ENCODE results near the gene STYXL2.

The STYXL2 gene

DNA sequence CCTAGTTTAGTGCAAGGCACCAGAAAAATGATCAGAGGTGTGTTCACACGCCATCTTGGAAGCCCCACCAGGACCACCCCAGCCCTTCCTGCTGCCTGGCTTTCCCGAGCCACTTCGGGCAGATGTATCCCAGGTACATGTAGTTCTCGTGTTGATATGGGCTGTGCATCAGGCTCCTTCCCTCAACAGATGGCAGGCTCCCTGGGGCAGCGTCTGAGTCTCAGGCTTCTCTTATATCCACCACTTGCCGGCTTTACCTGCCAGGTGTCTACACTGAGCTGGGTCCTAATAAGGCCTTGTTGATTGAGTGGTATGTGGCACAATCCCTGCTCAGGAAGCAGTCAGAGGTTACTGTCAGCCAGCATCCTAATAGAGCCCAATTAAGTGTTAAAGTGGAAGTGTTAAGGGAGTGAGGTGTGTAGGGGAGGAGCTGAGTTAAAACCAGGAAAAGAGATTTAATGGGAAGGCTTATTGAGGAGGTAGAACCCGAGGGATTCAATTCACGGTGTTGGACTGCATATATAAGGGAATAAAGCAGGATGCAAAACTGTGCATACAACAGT is 12.2 kb upstream of the STYXL2 start:
- no peak for DNase-seq (ENCODE audit: low read depth)

- DNase-seq (ENCODE audit: low read depth), result no peak
Measured at GRCh38 chr1:167082511-167083027, 11.3 kb upstream of the STYXL2 start.

DNA sequence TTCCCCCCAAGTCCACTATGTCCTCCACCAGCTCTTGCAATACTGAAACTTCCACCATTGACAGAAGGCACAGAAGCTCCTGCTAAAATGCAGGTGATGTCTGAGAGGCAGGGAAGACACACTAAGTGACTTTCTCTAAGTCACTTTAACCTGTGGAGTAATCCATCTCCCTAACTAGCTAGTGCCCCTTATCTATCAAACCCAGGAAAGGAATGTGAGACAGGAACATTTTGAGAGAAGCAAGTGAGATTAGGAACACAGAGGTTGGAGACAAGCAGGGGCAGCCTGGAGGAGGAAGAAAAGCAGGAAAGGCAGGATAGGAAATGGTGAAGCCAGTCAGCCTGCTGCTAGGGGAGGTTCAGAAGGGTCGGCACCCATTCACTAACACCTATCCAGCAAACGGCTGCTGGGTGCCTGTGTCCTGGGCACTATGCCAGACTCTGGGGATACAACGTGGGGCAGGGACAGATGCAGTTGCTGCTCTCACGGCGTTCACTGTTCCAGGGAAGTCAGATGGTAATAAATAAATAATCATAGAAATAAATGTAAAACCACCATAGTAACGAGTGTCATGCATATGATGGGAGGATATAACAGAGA is 10.7 kb upstream of the STYXL2 start:
- DNase-seq (ENCODE audit: low read depth), result no peak

DNA sequence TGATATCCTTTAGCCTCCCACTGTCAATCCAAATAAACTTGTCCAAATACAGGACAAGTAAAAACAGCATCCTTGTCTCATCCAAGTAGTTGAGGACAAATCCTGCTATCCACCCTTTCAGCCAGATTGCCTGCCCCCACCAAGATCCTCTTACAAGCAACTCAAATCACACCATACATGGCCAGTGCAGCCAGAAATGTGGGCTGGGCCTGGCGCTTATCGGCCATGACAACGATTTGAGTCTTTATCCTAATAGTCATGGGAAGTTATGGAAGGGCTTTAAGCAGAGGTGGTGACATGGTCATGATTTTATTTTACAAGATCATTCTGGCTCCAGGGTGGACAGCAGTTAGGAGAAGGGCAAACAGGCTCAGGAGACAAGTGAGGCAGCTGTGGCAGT is 10.0 kb upstream of the STYXL2 start:
- no peak for DNase-seq (ENCODE audit: low read depth)

- no peak for DNase-seq (ENCODE audit: low read depth)
Measured at GRCh38 chr1:167084757-167085156, 9.1 kb upstream of the STYXL2 start.

GRCh38 chr1:167086033-167086432 is 7.8 kb upstream of the STYXL2 start:
- no peak for DNase-seq (ENCODE audit: low read depth)

DNA sequence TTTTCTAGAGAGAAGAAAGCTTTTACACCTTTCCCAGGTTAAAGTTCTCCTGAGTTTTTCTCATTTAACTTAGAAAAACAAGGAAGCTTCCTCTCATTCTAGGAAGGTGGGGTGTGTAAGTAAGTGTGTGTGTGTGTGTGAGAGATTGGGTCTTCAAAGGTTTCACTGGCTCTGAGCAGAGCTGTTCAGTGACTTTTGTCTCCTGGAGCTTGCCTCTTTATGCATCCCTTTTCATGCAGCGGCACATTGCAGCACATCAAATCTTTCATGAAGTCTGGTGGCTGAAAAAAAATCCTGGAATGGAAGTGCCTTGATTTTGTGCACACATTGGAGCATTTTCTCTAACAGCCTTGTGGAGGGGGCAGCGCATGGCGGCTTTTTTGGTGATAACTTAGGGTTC is 7.1 kb upstream of the STYXL2 start:
- no peak for DNase-seq (ENCODE audit: low read depth)

- DNase-seq (ENCODE audit: low read depth), result no peak
Measured at GRCh38 chr1:167088746-167089417, 5.0 kb upstream of the STYXL2 start.

GRCh38 chr1:167089939-167090313 is 3.9 kb upstream of the STYXL2 start:
- no peak for DNase-seq (ENCODE audit: low read depth)

DNA sequence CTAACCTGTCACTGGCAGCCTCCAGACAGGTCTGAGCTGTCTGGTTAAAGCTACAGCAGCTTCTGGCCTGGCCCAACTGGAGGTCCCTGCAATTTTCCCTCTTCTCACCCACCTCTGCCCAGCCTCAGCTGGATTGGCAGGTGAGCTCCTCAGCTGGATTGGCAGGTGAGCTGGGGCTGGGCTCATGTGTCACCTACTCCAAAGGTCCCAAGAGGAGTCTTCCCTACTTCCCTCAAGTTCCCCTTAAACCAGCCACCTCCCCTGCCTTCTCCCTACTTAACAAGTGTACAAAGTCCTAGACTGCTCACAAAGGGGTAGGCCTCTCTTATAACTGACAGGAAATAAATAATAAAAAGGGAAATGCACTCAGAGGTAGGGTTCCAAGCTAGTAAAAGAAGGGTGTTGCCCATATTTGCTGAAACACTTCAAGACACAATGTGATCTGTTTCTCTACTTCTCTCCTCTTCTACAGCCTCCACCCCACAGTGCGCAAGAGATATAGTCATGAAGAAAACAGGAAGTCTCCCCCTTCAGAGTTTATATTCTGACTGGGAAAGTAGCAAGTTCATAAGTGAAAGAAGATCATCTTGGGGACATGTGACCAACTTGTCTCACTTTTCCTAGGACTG is 3.4 kb upstream of the STYXL2 start, which contains the start of gene GPA33:
Gene GPA33, minus strand, starts transcription at position 64 of the 629 bp plus-strand sequence. CDS start 90 bp downstream, outside the sequence.
- DNase-seq (ENCODE audit: low read depth), result no peak

DNA sequence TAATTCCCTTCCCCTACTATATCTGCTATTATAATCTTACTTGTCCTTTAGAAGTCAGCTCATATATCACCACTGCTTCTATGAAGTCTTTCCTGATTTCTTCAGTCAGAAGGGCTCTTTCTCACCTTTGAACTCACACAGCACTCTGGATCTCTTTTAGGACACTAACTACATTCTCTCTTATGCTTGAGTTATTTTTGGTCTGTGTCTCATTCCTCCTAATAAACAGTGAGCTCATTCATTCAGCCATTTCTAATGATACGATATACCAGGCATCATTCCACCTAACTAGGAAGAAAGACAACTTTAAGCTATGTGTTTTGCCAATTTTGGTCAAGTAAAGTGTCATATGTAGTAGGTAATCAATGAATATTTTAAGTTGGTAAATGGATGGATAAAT is 1.2 kb upstream of the STYXL2 start:
- no peak for DNase-seq (ENCODE audit: low read depth)

GRCh38 chr1:167094690-167095089 is 815 bp downstream of the STYXL2 start:
- DNase-seq (ENCODE audit: low read depth), result no peak

DNA sequence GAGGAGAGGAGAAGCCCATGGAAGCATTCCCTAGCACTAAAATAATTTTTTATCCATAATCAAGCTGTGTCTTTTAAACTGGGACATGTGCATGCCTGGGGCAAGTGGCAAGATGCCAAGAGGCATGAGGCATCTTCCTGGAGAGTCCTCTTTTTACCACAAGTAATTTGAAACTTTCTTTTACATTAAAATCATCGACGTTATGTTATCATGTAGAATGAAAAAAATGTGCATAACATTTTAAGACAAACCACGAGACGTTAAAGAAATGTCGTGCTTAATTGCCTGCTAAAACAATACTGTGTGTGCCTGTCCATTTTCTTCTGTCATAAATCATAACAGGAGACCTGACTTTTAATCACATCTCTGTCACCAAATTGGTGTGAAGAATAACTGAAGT is 1.5 kb downstream of the STYXL2 start:
- peak; percentile 34 for DNase-seq (ENCODE audit: low read depth)

GRCh38 chr1:167099851-167100250 is 6.0 kb downstream of the STYXL2 start:
- no peak for DNase-seq (ENCODE audit: low read depth)

DNA sequence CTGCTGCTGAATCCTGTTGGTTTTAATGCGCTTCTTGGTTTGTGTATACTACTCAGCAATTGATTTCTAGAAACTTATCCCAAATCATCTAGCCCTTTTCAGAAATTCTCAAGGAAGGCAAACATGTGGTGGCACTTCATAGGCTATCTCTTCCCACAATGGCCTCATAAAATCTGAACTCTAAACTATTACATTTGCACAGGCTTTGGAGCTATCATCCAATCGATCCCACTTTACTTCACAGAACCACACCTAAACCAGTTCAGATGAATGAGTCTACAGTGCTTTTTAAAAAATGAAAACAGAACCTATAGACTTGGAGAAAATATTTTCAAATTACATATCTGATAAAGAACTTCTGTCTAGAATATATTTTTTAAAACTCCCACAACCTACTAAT is 6.9 kb downstream of the STYXL2 start:
- no peak for DNase-seq (ENCODE audit: low read depth)

DNA sequence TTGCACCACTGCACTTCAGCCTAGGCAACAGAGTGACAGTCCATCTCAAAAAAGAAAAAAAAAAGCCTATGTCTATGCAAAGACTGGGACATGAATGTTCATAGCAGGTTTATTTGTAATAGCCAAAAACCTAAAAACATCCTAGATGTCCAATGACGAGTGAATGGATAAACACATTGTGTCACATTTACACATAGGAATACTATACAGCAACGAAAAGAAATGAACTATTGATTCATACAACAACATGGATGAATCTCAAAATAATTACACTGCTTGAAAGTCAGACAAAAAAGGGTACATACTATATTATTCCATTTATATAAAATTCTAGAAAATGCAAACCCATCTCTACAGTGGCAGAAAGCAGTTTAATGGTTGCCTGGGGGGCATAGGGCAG is 7.9 kb downstream of the STYXL2 start:
- DNase-seq (ENCODE audit: low read depth), result no peak

DNA sequence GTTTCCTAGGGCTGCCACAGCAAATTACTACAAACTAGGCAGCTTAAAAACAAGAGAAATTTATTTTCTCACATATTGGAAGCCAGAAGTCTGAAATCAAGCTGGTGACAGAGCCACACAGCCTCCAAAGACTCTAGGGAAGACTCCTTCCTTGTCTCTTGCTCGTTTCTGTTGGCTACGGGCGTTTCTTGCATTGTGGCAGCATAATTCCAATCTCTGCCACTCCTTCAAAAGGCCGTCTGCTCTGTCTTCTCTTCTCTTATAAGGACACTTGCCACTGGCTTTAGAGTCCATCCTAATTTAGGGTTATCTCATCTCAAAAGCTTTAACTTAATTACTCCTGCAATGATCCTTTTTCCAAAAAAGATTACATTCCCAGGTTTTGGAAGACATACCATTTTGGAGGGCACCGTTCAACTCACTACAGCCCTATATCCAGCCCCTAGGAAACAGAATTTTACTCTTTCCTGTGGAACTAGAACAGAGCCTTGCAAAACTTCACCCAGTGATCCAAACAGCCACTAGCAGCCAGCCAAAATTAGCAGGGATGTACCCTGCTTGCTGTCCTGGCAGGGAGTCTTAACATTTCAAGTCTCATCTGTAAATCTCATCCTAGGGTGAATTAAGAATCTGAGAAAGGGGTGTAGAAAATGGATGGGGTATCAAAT is 9.2 kb downstream of the STYXL2 start:
- DNase-seq (ENCODE audit: low read depth), result no peak

DNA sequence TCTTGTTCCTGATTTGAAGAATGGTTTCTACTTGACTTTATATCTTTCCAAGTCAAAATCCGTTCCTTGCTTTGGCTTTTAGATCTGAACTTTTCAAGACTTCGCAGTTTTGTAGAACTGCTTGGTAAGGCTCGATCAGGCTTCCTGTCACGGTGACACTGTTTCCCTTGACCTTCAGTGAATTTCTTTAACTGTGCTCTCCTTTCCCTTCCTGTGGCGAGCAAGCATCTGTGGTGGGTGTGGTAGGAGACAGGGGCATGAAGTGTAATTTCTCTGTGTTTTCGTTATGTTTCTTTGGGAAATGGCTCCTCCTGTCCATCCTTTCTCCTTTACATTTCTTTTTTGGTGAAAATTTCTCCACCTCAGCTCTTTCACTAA is 10.4 kb downstream of the STYXL2 start:
- DNase-seq (ENCODE audit: low read depth), result no peak

- peak; percentile 21 for DNase-seq (ENCODE audit: low read depth)
Measured at GRCh38 chr1:167105271-167106118, 11.6 kb downstream of the STYXL2 start.

- no peak for DNase-seq (ENCODE audit: low read depth)
Measured at GRCh38 chr1:167106119-167106461, 12.2 kb downstream of the STYXL2 start.

DNA sequence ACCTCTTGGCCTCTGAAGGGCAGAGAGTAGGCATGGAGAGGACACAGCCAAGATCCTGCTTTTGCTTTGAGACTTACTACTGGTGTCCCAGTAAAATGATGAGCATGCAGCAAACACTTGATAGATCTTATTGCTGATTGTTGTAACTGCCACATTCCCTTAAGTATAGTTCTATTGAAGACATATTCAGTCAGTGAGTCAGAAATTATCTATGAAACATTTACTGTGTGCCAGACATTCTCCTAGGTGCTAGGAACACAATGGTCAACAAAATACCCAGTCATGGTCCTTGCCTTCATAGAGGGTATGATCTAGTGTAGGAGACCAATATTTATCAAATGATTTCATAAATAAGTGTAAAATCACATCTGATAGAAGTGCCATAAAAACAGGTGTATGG is 13.6 kb downstream of the STYXL2 start:
- DNase-seq (ENCODE audit: low read depth), result peak; percentile 52

- DNase-seq (ENCODE audit: low read depth), result no peak
Measured at GRCh38 chr1:167109125-167109524, 15.2 kb downstream of the STYXL2 start.
